ENCODE measurements around the gene CAMK2B.

Gene CAMK2B

DNA sequence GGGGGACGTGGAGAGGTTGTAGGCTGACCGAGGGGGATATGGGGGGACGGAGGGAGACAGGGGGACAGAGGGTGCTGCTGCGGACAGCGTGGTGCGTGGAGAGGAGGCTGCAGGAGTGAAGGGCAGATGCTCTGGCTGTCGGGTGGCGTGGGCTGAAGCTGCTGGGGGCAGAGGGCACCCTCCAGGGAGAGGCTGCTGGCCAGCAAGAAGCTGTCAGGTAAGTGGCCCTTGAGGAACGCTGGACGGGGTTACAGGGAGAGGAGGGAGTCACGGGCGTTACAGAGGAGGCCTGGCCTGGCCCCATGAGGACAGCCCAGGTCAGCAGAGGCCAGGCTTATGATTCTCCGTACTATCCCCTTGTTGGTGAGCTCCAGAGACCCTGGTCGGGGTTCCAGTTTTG, 97.5 kb downstream of the CAMK2B start:
- DNase-seq: no peak

DNA sequence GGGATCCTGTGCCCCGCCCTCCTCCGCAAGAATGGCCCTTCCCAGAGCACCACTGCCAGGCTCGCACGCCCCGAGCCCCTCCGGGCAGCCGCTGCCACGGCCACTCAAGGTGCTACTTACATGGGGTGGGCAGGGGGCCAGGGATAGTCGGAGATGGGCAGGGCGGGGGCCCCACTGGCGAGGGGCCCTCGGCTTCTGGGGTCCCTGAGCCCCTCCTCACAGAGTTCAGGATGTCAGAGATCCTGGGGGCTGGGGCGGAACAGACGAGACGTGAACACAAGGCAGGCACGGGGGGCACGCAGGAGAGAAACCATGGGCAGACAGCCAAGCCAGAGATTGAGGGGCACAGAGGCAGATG, 99.0 kb downstream of the CAMK2B start:
- no peak for DNase-seq

DNA sequence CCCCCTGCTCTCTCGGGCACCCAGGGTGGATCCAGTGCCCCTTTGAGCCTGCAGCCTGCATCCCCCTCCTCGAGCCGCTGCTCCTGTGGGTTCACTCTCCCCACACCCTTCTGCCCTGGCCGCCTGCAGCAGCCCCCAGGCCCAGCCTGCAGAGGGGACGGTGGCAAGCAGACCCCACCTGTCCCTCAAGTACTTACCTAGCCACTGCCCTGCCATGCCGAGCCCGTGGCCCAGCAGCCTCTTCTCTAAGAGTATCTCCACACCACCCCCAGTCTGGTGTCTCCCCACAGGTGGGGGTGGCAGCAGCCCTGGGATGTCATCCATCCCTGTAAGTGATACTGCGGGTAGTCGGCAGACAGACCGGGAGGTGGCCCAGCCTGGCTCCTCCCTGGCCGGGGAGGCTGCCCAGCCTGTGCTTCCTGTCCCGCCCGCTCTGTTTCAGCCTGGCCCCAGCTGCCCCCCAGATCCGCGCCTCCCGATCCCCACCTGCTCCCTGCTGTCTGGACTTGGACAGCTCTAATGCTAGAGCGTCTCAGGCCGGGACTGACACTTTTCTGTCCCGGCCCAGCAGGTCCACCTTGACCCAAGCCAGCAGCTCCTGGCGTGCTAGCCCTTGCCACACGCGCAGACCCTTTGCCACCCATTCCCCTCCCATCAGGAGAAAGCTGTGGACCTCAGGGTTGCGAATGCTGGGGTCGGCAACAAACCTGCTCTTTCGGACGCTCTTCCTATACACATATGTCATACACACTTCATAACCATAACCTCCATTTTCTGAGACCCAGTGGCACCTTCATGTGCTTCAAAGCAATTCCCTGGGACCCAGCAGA, 99.6 kb downstream of the CAMK2B start:
- no peak for DNase-seq

DNA sequence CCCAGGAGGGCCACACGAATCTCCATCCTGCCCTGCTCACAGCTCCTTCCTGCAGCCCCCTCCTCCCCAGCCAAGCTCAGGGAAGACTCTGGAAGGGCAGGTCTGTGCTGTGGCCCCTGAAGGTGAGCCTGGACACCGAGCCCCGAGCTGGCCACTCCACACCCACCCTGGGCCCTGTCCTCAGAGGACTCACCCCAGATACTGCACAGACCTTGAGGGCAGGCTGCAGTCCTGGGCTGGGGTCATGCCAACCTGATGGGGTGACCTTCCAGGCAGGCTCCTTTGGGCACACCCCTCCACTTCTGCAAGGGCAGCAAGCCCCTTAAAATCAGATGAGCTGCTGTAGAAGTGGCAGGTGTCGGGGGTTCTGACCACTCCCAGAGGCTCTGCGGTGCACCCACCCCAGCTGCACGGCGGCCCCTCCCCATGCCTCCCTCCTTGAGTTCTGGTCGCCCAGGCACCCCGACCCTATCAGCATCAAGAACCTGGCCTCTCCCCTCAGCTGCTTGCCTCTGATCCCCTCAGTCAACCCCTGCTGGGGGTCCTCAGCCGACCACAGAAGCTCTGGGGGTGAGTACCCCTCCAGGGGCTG, 100.3 kb downstream of the CAMK2B start:
- DNase-seq: no peak

DNA sequence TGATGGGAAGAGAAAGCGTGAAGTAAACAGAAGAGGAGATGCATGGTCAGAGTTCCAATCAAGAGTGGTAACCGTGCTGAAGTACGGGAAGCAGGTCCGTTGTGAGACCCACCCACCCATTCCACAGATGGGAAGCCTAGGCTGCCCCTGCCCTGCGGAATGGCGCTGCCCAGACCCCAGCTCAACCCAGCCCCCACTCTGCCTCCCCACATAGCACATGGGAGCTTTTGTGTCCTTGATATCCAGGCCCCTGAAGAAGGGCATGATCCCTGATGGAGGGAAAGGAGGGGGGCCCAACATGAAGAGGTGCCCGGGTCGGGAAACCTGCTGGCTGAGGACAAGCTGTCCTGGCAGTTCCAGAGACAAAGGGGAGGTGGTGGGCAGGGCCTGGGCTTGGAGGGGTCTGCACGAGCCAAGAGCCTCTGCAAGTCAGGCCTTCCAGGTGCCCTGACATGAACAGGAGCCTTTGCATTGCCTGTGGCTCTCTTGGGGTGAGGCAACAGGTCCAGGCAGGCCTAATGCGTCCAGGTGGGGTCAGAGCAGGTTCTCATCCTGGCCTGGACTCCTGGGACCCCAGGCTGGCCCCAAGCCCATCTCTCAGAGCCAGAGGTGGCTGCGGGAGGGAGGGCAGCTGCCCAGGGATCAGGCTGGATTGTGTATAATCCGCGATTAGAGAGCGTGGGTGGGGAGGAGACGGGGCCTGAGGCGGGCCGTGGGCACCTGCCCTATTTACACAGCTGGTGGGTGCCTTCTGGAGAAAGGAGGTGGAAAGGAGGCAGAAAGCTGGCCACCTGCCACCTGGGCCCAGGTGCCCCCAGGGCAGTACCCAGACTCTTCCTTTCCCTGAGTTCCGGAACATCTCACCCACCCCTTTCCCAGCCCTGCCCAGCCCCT, 101.1 kb downstream of the CAMK2B start:
- DNase-seq: no peak

DNA sequence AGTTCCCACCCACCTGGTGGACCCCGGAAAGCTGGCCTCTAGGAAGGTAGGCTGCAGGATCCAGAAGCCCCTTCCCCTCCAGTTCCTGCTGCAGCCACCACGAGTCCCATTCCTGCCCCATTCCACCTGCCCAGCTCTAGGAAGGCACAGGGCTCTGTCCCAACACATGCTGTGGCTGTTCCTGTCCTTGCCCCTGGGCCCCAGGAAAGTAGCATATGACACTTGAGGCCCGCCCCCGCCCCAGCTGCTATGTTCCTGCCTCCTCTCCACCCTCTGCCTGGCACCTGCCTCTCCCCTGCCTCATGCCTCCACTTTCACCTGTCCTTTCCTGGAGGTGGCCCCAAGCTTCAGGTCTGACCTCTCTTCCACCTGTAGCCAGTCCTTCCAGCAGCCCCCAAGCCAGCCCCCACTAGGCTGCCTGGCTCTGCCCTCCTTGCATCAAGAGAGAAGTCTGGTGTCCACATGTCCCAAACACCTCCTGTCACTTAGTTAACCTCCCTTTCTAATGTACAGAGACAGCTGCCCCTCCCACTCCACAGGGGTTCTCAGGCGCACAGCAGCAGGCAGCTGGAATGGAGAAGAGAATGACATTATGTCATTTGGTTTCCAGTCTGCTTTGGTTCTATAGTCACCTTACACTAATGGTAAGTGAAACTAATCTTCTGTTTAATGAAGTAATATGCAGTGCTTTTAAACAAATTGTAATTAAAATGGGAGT, 101.9 kb downstream of the CAMK2B start:
- no peak for DNase-seq

DNA sequence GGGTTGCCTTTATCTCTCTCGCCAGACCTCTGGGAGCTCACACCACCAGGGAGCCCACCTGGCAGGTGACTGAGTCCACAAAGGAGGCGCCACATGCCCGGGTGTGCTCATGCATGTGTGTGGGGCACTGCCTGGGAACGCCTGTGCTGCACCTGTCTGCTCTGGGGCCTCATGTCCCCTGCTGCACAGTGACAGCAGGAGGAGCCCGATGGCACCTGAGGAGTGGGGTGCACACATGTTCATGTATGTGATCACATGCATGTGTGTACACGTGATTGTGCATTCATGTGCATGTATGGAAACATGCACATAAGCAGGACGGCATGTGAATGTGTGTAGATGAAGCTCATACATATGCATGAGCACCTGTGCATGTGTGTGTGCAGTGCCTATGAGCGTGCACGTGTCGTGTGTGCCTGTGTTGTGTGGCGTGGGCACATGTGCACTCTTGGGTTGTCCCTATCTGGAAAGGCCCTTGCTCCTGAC, 102.6 kb downstream of the CAMK2B start:
- no peak for DNase-seq

DNA sequence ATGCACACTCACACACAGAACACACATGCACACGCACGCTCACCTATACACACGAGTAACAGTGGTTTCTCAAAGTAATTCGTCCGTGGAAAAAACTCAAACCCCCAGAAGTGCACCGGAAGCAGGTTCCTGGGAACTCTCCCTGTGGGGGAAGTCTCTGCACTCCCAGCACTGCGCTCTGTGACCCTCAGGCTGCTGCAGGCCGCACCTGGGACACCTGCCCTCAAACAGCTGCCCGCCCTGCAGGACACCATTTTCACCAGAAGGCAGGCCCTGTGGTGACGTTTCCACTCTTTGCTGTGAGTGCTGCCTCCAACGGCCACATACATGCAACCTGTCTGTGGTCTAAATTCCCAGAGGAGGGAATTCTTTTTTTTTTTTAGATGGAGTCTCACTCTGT, 103.3 kb downstream of the CAMK2B start:
- no peak for DNase-seq

DNA sequence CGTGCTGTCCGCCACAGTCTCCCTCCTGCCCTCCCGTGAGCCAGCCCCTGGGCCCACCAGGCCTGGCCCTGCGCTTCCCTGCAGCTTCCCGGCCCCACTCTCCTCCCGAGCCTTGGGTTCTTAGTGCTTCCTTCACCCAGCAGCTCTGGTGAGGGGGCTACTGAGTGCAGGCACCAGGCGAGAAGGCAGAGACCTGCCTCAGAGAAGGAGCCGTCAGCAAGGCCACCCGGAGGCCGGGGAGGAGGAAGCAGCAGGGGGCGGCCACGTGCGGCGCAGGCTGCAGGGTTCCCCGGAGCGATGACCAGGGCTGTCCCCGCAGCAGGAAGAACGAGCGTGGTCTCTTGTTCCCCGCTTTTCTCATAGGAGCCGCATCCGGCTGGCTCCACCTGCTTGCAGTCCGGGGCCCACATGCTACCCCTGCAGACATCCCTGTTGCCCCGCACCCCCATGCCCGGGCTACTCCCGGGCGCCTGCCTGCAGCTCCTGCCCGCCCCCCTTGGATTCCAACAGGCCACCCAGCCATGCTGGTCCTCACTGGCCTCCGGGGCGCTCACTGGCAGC, 104.1 kb downstream of the CAMK2B start:
- no peak for DNase-seq

DNA sequence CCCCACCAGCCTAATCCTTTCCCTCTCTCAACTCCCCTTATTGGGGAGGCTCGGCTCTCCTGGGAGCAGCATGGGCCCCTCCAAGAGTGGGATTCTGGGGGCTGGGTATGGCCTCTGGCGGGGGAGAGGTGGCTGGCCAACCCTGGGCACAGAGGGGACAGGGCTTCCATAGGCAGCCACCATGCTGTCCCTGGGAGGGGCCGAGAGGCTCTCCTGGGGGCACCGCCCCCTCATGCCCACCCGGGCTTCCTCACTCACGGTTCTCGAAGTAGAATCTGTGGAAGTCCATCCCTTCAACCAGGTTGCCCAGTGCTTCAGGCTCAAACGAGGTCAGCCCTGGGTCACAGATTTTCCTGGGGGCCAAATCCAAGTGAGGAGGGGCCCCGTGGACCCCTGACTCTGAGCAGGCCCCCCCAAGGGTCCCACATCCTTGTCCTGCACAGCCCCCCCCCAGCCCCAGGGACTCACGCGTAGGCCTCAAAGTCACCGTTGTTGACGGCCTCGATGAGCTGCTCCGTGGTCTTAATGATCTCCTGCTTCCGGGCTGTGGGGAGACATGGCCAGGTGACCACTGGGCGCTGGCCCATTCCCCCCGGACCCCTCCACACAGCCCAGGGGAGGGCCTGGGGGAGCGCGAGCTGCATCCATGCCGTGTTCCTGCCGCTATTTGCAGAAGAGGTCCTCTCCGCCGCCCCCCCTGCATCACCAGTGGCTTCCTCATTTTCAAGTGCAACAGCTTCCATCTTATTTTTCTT, 104.9 kb downstream of the CAMK2B start:
- no peak for DNase-seq

DNA sequence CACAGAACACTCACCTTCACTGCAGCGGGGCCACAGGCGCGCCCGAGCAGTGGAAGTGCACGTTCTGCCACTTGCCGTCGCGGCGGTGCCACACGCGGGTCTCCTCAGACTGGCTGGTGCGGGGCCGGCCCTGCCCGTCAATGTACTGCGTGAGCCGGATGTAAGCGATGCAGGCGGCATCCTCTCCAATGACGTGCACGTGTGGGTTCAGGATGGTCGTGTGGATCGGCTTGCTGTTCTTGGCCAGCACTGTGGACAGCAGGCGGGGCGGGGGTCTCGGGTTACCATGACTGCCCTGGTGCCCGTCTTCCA, 105.4 kb downstream of the CAMK2B start:
- no peak for DNase-seq

DNA sequence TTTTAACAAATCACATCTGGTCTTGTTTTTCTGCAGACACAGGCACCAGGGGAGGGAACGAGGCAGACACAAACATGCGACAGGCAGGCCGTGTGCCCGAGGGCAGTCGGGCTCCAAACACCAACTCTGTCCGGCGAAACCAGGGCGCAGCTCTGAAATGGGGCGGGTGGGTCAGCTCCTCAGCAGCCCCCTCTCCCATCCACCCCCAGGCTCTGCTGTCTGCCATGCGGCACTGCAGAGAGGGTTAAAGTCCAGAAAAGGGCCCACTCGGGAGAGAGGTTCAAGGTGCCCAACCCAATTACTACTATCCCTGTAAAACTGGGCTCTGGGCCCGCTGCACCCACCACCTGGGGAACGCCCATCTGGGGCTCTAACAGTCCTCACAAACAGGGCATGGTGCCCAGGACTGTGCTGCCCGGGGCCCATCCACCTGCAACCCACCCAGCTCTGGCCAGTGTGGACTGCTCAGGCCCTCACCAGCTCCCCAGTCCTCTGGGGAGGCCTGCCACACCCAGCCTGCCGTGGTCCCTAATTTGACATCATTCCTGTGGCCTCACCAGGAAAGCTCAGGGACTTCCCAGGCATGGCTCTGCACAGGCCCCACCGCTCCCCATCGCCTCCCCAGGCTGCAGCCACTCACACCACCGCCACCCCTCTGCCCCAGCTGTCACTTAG, 105.9 kb downstream of the CAMK2B start:
- DNase-seq: no peak

DNA sequence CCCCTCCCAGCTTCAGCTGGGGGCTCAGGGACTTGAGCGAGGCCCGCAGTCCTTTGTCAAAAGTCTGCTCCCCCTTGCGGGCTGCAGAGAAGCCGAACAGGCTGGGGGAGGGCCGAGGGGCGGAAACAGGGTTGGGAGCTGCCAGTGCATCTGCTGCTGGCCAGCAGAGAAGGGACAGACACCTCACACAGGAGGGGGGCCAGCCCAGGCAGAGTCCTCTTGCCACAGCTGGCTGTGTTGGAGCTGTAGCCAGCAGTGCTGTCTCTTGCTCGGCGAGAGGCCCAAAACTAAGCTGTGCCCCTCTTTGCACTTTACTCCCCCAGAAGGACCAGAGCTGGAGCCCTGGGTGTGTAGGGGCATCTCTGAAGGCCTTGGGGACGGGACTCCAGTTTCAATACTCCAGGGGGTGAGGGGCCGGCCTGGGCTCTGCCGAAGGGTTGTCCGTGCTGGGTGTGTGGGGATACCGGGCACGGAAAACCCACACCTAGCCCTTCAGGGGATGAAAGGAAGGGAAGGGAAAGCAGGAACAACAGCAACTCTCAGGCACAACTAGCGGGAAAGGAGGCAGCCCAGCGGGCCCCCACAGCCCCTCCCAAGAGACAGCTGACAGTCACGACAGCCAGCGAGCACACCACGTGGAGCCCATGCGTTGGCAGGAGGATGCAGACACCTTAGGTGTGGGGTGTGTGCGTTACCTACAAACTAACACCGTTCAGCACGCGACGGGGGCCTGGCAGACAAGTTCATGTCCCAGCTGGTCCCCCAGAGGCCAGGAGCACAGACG, 106.8 kb downstream of the CAMK2B start:
- DNase-seq: no peak

DNA sequence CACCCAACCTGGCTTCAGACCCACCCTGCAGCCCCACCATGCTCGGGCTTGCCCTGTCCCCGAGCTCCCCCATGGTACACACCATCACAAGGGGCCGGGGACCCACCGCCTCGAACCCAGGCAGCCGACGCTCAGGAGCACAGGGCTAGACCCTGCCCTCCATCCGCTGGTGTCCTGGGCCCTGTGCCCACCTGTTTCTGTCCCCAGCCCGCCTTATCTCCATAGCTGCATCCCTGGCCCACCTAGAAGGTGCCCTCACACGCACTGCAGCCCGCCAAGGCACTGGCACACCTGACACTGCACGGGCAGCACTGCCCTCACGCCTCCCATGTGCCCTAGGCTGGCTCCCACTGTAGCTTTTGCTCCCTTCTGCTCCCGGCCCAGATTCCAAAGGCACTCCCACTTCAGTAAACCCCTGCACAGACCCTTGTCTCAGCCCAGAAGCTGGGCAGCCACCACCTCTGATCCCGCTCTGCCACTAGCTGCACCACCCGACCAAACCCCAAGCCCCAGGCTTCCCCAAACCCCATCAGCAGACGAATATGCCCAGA, 107.5 kb downstream of the CAMK2B start:
- no peak for DNase-seq

DNA sequence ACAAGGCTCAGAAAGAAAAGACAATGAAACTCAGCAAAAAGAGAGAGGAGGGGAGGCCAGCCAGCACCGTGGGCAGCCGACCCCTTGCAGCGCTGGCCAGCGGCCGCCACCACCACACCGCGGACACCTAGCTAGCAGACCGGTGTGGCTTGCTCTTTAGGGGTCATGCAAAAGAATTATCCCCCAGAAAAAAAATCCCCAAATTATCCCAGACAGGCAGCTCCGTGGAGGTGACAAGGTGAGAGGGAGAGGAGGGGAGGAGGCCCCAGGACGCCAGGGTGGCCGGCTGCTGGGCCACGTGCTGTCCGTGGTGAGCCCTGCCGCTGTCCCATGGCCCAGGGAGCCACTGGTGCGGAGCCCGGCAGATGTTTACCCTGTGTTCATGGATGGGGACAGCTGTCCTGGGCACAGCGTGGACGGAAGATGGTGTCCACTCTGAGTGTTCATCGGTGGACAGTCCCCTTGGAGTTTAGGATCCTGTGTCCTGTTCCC, 108.1 kb downstream of the CAMK2B start:
- no peak for DNase-seq

DNA sequence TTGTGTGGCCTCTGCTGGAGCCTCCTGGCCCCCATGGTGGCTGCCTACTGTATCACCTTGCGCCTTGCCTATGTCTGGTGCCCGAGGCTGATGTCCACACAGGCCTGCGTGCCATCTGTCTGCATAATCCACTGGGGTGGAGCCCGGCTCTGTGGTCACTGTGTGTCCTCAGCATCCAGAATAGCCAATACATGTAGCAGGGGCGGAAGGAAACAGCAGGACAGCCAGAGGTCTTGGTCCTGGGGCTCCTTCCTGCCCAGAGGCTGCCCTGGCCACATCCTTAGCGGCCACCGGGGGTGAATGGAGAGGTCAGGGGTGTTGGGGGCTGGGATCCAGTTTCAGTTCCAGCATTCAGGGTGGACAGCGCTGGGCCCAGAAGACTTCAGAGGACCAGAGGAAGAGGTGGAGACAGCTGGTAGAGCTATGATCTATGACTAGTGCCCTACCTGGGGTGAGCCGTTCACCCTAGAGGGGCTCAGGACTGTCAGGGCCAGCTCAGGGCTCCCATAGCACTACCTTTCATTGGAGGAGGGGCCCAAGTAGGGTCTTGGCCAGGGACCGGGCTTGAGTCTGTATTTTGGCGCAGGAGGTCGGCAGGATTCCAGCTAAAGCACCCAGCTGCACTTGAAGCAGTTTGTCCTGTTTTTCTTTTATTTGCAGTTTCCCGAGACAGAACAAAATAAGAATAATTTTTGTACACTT, 108.7 kb downstream of the CAMK2B start:
- DNase-seq: no peak

DNA sequence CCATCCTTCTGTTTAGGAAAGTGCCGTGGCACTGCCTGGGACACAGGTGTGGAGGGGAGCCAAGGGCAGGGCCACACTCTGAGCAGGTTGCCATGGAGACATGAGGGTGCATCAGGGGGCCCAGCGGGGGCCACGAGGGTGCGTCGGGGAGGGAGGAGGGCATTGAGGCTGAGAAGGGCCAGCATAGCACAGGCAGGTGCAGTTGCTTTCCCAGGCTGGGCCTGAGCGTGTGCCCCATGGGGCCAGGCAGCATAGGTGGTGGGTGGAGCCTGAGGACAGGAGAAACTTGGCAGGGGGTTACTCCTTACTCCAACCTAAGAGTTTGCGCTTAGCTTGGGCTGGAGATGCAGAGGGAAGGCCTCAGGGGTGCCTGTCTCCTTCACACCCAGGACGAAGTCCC, 109.4 kb downstream of the CAMK2B start:
- no peak for DNase-seq

DNA sequence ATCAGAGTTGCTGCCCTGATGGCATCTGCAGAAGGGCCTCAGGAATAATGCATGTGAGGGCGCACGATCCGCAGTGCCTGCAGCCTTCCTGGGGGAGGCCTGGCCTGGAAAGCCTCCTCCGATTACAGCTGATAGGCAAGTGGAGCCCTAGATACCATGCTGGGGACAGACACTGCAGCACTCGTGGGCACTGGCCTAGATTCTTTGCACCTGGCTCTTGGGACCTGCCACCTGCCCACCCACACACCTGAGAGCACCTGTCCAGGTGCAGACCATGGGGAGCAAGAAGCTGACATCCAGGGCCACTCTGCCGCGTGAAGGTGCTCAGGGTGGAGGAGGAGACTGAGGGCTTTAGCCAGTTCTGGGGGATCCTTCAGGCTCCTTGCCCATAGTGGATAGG, 109.9 kb downstream of the CAMK2B start:
- no peak for DNase-seq

DNA sequence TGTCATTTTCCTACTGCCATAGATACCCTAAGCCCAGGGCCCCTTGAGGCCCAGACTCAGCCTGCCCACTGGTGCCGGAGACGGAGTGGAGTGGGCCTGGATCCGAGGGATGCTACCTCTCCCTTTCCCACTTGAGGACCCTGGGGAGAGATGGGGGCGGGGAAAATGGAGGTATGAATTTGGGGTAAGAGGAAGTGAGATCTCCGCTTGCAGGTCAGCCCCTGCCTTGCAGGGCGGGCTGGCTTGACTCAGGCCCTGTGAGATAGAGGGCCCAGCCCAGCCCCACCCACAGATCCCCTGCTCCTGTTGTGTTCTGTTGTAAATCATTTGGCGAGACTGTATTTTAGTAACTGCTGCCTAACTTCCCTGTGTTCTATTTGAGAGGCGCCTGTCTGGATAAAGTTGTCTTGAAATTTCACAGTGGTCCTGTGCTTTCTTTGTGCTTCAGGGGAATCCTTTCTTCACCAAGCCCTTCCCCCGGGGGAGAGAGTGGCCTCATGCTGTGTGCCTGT, 111.5 kb downstream of the CAMK2B start:
- DNase-seq: no peak

Measured in right forelimb (tissue), 1 donor.